Measurements from ENCODE around the gene FRMD4B. TPM values are rescaled to one million over a fixed set of nuclear protein-coding genes. Genes with fewer than 3 reads are reported as not detected.
"Not testable (repeated sequence)": the region's sequence is repeated elsewhere in the genome, so short reads cannot be mapped to it uniquely, and the experiment has no call there.

Gene FRMD4B
- polyA plus RNA-seq, 3 donors = 38.6 to 48.3 (median 39.2) TPM

DNA sequence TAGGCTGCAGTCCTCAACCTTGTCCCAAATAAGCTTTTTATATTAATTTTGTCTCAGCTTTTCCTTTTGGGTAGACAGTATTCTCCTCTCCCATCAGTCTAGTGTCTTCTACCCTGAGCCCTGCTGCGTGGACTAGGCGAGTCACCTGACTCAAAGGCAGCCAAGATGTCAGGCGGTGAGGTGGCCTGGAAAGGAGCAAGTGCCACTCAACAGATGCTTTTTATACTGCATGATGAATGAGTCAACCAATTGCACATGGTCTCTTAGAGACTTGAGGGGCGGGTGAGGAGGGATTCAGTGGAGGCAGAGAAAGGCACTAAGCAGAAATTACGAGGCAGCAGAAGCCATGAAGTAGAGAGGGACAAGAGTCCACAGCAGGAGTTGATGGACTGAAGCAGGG, 95.9 kb downstream of the FRMD4B start:
- DNase-seq = no peak

DNA sequence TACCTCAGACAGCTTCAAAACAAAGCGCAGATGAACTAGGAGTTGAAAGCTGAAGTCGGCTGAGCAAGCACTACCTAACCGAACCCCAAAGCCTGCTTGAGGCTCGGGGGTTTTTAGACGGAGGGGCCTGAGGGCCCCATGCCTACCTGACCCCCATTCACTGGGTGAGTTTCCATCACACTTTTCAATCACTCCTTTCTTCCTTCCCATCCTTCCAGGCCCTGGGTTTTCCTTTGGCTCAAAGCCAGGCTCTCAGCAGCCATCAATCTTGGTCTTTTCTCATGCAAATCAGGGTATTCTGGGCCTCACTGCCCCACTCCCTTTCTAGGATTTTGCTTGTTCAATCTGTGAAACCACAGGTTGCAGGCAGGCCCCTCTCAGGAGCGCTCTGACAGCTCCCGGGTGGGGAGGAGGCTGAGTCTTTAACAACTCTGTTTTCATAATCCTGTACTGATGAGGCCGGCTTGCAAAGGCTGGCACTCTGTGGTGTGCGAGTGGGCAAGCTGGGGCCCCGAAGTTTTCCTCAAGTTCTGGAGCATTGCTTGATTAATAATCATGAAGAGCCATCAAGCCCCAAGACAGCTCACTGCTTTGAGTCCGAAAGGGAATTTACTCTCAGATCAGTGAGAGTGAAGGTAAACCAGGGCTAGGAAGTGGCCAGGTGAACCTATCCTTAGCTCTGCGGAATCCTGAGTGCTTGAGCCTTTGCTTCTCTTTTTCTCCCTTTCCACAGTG, 97.6 kb downstream of the FRMD4B start:
- no peak for DNase-seq

DNA sequence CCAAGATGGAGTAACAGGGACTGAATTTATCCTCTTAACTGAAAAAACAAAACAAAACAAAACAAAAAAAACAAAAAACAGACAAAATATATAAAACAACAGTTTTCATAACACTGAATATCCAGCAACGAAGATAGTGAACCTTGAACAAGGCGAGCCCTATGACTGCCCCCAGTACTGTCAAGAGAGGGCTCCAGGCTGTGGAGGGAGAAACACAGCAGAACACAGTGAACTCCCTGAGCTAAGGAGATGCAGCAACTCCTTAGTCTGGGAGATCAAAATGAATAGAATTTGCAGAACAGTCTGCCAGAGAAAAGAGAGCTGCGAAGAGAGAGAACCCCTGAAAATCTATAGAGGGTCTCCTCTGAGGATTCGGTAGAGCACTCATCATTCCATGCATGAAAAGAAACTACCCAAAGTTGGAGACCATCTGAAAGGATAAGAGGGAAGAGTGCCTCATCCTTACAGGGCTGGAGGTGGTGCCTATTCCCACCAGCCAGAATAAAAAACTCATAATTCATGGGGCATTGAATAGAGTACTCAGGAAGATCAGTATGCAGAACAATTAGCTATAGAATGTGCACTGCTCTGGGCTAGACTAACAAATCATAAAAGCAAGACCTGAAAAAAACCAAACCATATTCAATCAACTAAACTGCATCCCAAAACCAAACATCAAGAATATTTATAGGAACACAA, 101.8 kb downstream of the FRMD4B start:
- DNase-seq = no peak

DNA sequence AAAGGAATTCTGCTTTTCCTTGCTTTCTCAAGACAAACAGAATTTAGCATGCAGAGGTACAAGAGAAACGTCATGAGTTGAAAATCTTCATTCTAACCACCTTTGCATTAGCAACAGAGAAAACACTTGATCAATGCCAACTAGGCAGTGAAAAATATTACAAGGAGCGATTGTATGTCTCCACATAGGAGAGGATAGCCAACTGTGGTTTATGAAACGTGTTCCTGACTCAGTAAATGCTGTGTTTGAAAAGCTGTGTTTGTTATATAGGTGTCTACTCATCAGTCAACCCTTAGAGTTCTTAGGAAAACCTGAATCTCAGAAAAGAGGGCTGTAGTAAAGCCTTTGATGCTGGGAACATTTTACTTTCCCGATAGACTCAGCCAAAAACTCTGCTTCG, 102.4 kb downstream of the FRMD4B start:
- no peak for DNase-seq

DNA sequence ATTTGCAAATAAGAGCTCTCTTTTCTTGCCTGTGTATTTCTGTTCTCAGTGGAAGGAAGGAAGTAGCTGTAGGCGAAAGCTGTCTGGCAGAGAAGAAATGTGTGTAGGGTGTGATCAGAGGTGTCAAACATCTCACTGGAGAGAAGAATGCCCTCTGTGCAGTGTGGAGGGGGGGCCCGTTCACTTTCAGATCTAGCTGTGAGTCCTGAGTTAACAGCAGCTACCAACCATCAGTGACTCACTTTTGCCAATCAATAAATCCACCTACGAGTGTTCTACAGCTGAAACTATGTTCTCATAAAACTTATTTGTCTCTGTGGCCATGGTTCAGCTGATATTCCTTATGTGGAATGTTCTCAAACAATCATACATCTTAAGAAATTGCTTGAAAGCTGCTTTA, 103.7 kb downstream of the FRMD4B start:
- DNase-seq = no peak

DNA sequence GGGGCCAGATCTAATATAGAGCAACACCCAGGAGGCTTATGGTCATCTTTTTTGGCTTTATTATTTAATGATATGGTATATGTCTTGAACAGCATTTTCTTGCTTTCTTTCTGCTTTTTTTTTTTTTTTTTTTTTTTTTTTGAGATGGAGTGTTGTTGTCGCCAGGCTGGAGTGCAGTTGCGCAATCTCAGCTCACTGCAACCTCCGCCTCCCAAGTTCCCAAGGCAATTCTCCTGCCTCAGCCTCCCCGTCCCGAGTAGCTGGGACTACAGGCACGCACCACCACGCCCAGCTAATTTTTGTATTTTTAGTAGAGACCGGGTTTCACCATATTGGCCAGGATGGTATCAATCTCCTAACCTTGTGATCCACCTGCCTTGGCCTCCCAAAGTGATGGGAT, 108.5 kb downstream of the FRMD4B start:
- not testable (repeated sequence) for DNase-seq

DNA sequence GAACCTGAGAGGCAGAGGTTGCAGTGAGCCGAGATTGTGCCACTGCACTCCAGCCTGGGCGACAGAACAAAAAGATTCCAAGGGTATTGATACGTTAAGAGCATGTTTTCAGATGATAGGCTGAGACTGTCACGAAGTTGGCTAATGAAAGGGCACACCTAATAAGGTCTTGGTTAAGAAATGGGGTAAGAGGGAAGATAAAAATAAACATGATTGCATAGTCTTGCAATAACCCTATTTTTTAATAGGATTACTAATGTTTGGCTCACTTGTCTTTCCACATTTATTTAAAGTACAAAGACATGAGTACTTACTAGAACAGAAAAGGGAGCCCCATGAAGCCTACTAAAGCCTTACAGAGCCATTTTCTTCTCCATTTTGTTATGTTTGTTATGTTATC, 109.0 kb downstream of the FRMD4B start:
- DNase-seq = no peak

DNA sequence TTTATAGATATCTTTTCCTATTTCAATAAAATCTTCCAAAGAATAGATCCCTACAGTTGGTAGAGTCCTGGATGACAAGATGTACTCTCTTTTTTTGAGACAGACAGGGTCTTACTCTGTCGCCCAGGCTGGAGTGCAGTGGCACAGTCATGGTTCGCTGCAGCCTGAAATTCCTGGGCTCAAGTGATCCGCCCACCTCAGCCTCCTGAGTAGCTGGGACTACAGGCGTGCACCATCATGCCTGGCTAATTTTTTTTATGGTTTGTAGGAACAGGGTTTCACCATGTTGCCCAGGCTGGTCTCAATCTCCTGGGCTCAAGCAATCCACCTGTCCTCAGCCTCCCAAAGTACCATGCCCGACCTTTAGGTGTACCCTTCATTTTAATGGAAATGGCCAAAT, 109.7 kb downstream of the FRMD4B start:
- not testable (repeated sequence) for DNase-seq

DNA sequence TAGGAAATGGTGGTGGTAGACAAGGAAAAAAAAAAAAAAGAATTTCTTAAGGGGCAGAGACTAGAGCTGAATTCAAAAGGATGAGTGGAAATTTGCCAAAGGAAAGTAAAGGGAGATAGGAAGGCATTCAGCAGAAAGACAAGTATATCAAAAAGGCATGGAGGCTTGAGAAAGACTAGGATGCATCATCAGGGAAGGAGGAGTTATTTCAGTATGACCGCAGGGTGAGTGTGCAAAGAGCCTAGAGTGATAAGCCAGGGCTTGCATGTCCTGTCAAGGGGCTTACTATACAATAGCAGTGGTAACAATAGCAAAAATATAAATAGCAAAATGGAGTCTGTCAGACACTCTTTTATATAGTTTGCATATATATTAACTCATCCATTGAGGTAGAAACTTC, 112.0 kb downstream of the FRMD4B start:
- no peak for DNase-seq

DNA sequence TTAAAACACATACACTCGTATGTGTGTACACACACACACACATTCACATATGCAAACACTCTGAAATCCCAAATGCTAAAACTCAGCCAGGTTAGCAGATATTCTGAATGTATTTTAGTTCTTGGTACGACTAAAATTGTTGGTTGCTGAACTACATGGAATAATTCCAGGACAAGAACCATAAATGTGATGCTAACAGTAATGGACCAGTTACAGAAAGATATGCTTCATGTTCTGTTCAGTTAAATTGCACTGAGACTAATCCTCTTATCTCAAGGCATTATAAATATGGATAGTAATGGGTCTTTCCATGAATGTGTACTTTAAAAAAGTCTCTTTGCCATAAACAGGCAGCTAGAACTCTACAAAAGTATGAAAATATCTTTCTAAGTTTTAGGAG, 113.3 kb downstream of the FRMD4B start:
- DNase-seq = no peak

DNA sequence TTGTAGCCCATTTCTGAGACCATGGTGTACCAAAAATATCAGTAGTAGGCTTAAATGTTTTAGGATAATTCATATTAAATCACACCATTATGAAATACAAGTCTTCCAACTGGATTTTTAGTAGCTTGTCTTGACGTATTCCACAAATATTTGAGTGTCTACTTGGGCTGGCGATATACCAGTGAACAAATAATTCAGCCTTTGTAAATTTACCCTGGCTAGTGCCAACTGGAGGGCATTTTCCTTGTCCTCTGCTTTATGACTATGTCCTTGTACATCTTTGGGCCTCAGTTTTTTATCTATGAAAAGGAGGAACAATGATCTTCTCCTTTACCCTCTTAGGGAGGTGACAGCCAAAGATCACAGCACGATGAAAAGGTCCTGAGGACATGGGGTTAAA, 114.8 kb downstream of the FRMD4B start:
- DNase-seq = no peak

DNA sequence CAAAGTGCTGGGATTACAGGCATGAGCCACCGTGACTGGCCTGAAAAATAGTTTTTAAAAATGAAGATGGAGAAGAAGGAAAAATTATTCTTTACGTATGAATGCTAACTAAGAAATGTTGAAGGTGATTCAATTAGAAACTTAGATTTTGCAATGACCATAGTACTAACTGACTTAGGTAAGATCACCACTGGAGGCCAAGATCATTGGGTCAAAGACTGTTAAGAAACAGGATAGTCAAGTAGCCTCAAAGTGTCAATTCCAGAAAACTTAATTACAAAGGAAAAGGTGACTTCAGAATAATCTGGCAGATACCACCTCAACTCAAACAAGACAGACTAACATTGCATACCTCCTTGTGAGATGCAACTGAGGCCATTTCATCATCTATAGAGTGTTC, 119.3 kb downstream of the FRMD4B start:
- DNase-seq = no peak

DNA sequence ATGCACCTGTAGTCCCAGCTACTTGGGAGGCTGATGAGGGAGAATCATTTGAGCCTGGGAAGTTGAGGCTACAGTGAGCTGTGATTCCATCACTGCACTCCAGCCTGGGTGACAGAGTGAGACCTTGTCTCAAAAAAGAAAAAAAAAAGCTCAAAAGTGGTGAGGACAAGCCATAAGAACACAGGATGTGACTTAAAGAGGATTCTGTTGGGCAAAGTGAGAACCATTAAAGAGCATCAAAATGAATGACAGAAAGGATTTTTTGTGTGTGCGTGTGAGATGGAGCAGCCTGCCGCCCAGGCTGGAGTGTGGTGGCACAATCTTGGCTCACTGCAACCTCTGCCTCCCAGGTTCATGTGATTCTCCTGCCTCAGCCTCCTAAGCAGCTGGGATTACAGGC, 119.8 kb downstream of the FRMD4B start:
- DNase-seq = not testable (repeated sequence)

DNA sequence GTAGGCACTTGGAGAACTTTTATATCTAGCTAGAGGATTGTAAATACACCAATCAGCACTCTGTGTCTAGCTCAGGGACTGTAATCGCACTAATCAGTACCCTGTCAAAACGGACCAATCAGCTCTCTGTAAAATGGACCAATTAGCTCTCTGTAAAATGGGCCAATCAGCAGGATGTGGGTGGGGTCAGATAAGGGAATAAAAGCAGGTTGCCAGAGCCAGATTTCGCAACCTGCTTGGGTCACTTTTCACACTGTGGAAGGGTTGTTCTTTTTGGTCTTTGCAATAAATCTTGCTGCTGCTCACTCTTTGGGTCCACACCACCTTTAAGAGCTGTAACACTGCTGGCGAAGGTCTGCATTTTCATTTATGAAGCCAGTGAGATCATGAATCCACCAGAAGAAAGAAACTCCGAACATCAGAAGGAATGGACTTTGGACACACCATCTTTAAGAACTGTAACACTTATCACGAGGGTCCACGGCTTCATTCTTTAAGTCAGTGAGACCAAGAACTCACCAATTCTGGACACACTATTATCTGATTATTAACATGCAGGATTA, 125.0 kb downstream of the FRMD4B start:
- not testable (repeated sequence) for DNase-seq

DNA sequence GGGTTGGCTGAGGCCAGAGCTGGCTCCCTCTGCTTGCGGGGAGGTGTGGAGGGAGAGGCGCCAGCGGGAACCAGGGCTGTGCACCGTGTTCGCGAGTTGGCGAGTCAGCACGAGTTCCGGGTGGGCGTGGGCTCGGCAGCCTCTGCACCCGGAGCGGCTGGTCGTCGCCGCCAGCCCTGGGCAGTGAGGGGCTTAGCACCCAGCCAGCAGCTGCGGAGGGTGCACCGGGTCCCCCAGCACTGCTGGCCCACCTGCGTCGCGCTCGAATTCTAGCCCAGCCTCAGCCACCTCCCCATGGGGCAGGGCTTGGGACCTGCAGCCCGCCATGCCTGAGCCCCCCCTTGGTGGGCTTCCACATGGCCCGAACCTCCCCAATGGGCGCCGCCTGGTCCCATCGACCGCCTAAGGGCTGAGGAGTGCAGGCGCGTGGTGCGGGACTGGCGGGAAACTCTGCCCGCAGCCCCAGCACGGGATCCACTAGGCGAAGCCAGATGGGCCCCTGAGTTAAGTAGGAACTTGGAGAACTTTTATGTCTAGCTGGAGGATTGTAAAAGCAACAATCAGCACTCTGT, 125.6 kb downstream of the FRMD4B start:
- DNase-seq = no peak

DNA sequence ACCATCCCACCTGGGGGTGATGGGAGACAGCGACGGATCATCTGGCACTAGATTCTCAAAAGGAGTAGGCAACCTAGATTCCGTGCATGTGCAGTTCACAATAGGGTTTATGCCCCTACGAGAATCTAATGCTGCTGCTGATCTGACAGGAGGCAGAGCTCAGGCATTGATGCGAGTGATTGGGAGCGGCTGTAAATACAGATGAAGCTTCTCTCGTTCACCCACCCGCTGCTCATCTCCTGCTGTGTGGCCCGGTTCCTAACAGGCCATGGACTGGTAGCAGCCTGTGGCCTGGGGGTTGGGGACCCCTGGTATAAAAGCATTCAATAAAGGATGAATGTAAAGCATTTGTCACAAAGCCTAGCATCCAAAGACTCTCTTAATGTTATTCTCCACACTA, 126.8 kb downstream of the FRMD4B start:
- DNase-seq = no peak

DNA sequence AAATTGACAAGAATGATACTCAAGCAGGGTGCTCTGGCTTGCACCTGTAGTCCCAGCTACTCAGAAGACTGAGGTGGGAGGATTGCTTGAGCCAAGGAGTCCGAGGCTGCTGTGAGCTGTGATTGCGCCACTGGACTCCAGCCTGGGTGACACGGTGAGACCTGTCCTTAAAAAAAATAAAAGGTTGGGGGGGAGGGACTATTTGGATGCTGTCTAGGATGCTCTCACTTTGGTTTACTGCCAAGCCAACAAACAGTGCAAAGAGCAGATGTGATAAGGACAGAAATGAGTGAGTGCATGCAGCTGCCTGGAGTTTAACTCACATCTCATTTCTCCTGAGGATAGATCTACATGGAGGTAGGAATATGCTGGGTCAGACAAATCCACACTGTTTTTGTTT, 130.0 kb downstream of the FRMD4B start:
- no peak for DNase-seq

DNA sequence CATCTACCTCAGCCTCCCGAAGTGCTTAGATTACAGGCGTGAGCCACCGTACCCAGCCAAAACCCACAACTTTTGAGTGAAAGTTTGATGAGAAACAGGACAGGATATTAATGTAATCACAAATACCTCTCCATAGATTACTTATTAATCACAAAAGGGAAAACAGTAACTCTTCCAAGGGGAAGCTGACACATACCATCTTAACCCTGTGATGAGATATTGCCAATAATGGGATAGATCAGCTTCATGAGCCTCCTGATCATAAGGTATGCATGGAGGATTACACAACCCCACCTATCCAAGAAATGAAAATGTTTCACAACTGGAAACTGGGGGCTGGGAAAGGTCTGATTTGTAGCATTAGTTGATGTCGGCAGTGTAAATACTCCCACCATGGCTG, 131.5 kb downstream of the FRMD4B start:
- DNase-seq = no peak

DNA sequence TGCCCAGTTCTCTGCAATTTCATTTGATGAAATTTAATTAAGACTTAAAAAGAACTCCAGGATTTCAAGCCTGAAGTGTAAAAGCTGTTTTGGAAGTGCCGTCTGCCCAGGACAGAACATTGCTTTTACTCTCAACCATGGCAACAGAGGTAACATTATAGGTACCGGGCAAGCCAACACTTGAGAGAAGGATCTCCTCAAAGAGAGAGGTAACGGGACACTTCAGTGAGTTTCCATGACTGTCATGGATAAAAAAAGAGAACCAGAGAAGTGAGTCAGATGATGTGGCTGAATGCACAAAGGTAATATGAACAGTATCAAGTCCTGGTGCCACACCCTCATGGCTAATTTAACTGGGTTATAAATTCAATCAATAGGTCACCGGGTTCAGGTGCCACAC, 133.3 kb downstream of the FRMD4B start:
- no peak for DNase-seq

DNA sequence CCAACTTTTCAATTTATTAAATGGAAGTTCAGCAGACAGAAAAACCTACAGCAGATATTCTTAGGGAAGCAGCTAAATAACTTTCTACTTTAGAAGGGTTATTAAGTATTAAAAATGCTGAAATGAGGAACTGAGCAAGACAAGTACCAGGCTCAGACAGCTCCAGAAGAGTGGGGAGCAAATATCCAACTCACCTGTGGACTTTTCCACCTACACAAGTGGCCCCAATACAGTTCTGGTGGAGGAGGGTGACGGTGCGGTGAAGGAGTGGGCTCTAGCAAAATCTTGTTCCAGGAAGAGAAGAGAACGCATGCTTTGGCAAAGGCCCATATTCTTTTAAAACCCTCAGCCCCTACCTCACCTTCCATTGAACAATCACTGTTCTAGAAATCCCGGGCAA, 133.7 kb downstream of the FRMD4B start:
- DNase-seq = no peak

DNA sequence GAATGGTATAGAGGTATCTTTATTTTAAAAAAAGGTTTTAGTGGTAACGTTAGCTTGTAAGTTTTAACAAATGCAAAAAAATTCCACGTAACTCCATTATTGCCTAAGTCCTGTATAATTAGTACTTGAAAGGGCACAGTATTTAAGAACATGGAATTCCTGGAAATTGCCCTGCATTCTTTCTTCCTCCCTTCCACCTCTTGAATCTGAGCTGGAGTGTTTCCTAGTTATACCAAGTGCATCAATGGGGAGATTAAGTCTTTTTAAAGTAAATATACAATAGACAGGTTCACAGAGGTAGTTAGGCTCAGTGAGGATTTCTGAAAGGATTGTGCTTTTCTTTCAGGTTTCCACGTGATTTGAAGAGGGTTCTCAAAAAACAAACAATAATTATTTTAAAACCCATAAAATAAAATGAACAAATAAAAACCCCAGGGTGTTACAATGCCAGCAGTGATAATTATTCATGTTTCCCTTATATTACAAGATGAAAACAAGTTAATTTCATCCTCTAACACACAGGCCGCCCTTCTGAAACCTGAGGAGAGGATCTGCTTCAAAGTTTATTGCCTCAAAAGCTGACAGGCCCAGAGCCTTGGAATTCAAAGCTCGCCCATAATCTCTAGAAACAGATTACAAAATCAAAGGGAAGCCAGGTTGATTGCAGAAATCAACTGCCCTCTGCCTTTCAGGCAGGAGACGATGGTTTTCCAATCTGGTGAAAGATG, 134.6 kb downstream of the FRMD4B start:
- peak; percentile 52 for DNase-seq

DNA sequence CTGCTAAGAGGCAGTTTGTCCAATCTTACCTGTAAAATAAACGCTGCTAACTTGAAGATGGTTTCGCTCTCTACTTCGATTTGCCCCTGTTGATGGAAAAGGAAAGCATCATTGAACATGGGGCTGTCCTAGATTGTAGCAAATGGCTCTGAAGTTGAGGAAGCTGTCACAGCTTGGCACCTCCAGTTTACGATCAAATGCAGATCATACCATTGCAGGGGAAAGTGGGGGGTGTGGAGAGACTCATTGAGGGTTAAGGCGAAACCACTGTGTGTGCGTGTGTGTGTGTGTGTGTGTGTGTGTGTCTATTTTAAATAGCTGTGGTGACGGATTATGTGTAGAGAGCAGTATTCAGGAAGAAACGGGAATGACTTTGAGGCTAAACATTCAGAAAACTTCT, 135.9 kb downstream of the FRMD4B start:
- peak; percentile 87 for DNase-seq

All from renal pelvis (tissue), 4 donors.